ENCODE measurements around the gene TMEM200B. TPM values are rescaled to one million over a fixed set of nuclear protein-coding genes. Genes with fewer than 3 reads are reported as not detected.
"Not testable (repeated sequence)": the region's sequence is repeated elsewhere in the genome, so short reads cannot be mapped to it uniquely, and the experiment has no call there.

TMEM200B gene
- total and polyA plus RNA-seq, 10 of the 15 experiments (the other 5 are each of a cell fraction or from before 2014, with no cell fraction given) = 0.03 to 1.4 (median 0.08) TPM; not detected in 3

DNA sequence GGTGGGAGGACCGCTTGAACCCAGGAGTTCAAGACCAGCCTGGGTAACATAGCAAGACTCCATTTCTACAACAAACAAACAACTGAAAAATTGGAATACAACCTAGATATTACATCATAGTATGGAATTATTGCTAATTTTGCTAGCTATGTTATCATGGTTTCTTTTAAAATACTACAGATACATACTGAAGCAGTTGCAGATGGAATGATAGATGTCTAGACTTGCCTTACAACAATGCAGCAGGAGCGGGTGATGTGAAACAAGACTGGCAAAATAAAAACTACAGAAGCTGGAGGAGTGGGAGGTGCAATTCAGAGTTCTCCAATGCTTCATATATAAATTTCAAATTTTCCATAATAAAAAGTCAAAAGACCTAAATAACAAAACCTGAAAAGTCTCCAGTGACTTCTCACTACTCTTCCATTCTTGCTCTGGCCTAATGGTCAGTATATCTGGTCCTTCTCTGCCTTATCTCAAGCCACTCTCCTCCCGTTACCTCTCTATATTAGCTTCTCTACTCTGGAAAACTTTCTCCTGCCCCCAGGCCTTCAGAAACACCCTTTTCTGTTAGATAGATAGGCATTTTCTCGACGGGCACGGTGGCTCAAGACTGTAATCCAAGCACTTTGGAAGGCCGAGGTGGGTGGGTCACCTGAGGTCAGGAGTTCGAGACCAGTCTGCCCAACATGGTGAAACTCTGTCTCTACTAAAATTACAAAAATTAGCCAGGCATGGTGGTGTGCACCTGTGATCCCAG is 28.5 kb upstream of the TMEM200B start (continued):
- TF ChIP-seq, protein P1, sequence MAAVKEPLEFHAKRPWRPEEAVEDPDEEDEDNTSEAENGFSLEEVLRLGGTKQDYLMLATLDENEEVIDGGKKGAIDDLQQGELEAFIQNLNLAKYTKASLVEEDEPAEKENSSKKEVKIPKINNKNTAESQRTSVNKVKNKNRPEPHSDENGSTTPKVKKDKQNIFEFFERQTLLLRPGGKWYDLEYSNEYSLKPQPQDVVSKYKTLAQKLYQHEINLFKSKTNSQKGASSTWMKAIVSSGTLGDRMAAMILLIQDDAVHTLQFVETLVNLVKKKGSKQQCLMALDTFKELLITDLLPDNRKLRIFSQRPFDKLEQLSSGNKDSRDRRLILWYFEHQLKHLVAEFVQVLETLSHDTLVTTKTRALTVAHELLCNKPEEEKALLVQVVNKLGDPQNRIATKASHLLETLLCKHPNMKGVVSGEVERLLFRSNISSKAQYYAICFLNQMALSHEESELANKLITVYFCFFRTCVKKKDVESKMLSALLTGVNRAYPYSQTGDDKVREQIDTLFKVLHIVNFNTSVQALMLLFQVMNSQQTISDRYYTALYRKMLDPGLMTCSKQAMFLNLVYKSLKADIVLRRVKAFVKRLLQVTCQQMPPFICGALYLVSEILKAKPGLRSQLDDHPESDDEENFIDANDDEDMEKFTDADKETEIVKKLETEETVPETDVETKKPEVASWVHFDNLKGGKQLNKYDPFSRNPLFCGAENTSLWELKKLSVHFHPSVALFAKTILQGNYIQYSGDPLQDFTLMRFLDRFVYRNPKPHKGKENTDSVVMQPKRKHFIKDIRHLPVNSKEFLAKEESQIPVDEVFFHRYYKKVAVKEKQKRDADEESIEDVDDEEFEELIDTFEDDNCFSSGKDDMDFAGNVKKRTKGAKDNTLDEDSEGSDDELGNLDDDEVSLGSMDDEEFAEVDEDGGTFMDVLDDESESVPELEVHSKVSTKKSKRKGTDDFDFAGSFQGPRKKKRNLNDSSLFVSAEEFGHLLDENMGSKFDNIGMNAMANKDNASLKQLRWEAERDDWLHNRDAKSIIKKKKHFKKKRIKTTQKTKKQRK (IDR thresholded peaks at IDR 0.05; ENCODE audit: low read depth, low read length) = no peak
- TF ChIP-seq ESRRA (IDR thresholded peaks at IDR 0.05; ENCODE audit: low read length) (no peak), FOXK2 (IDR thresholded peaks at IDR 0.05) (no peak)

DNA sequence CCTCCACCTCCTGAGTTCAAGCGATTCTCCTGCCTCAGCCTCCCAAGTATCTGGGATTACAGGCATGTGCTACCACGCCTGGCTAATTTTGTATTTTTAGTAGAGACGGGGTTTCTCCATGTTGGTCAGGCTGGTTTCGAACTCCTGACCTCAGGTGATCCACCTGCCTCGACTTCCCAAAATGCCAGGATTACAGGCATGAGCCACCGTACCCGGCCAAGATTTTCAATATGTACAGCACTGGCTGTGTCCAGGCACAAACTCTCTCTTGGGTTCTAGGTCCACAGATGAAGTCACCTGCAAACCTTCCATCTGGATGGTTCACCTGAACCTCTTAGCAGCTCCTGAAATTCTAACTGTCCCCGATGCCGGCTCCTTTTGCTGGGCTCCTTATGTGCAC is 26.6 kb upstream of the TMEM200B start:
- RAD21 ChIA-PET (ENCODE audit: unreplicated experiment); H3K4me2 ChIP-seq (ENCODE audit: control insufficient read depth, insufficient read depth); H3K27me3 ChIP-seq (replicated peaks in 1 of 2; ENCODE audit: control insufficient read depth in 2 of 2, insufficient read depth in 2 of 2, low read length in 1 of 2); H2AFZ ChIP-seq (ENCODE audit: control insufficient read depth, low read depth, low read length); DNase-seq (ENCODE audit: low read depth, low spot score); SMC1A ChIA-PET (ENCODE audit: uncharacterized antibody, unreplicated experiment); H4K20me1 ChIP-seq (ENCODE audit: control insufficient read depth, insufficient read depth); H3K4me3 ChIP-seq; H3K4me1 ChIP-seq (ENCODE audit: control insufficient read depth, insufficient read depth, low read length); BruUV-seq (replicated peaks); FAIRE-seq; intact Hi-C loops (cut with micrococcal nuclease; ENCODE audit: unreplicated experiment); H3K9ac ChIP-seq (ENCODE audit: control insufficient read depth, insufficient read depth, low read length); in situ Hi-C loops (cut with MboI); H3K79me2 ChIP-seq (ENCODE audit: control insufficient read depth, insufficient read depth, low read length); H3K27ac ChIP-seq (ENCODE audit: control insufficient read depth, insufficient read depth); ATAC-seq; H3K9me3 ChIP-seq (replicated peaks; ENCODE audit: control insufficient read depth, insufficient read depth, low read length); CTCF ChIA-PET: not testable (repeated sequence)
- WGBS (ENCODE audit: insufficient coverage, insufficient replicate concordance, low lambda C conversion rate, missing lambda C conversion rate) = 96% methylated on average over 9 of the region's 9 CpGs
- POLR2A ChIA-PET = interaction anchor here (0.7 kb wide), 1 partner anchor 8 kb away, joined by 3 read pairs; no protein-coding TSS in a partner anchor
- peaks cover 32 to 57% of the 10 kb centered on the region in 2 experiments for H3K36me3 ChIP-seq (ENCODE audit: control insufficient read depth in 2 of 2, insufficient read depth in 2 of 2, low read length in 1 of 2)
